ENCODE results near the gene CHST8. TPM values are rescaled to one million over a fixed set of nuclear protein-coding genes. Genes with fewer than 3 reads are reported as not detected.

CHST8 gene, protein sequence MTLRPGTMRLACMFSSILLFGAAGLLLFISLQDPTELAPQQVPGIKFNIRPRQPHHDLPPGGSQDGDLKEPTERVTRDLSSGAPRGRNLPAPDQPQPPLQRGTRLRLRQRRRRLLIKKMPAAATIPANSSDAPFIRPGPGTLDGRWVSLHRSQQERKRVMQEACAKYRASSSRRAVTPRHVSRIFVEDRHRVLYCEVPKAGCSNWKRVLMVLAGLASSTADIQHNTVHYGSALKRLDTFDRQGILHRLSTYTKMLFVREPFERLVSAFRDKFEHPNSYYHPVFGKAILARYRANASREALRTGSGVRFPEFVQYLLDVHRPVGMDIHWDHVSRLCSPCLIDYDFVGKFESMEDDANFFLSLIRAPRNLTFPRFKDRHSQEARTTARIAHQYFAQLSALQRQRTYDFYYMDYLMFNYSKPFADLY
- total RNA-seq = not detected in 2 replicates

DNA sequence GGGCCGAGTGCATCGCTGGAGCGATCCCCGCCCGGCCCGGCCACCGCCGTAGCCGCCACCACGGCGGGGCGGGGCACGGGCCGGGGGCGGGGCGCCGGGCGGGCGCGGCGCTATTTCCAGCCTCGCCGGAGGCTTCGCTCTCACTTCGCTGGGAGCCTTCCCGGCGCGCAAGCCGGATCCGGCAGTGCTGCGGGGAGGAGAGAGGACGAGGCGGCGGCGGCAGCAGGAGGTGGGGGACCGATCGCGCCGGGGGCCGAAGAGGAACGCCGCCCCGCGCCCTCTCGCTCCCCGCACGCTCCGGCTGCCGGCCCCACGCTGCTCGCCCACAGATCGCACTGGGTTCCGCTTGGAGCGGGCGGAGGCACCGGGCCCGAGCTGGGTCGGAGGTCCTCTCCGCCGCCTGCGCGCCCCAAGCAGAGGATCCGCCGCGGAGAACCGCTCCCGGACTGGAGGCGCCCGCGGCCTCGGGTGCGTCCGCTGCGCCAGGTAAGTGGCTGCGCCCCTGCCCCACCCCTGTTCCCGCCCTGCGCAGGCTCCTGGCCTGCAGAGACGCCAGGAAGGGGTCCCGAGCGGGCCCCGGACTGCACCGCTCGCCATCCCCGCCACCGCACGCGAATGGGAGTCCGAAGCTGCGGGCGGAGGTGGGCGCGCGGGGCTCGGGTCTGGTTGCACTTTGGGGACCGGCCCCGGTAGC is at the start of gene CHST8:
Gene CHST8, plus strand, starts transcription at position 143 of the 694 bp plus-strand sequence. CDS start 67,309 bp downstream, outside the sequence.
- H3K27me3 Mint-ChIP-seq (ENCODE audit: insufficient read depth) = peaks cover 35% of the 10 kb centered on the region

DNA sequence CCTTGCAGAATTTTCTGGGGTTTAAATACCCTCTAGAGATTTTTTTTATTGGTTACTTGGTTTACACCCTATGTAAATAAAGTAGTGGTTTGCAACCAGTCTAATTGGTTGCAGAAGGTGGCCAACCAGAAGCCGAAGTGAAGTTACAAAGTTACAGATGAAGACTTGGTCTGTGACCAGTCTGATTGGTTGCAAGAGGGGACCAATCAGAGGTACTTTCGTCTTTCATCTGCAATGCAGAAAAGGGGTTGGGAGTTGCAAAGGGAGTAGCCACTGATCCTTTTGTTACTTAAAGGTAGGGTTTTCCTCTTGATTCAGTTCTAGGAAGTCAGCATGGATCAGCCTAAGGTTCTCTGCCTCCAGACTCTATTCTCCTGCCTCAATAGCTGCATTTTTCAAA is 48.8 kb upstream of the CHST8 start:
- H3K9me3 Mint-ChIP-seq = peaks cover 17% of the 10 kb centered on the region
- intact Hi-C loops (cut with micrococcal nuclease) = no loop called here
- no peak overlapping the region for H3K4me3 Mint-ChIP-seq
- H3K27me3 Mint-ChIP-seq (ENCODE audit: insufficient read depth) = no peaks in the 10 kb centered on the region
- H3K36me3 Mint-ChIP-seq (ENCODE audit: low read depth) = no peaks in the 10 kb centered on the region
- no peak for DNase-seq (ENCODE audit: low spot score)
- H3K27ac Mint-ChIP-seq = no peak overlapping the region
- H3K4me1 Mint-ChIP-seq (ENCODE audit: low read depth) = no peaks in the 10 kb centered on the region

More for the DNA sequence above, at the start of gene CHST8:
- no peaks in the 10 kb centered on the region for H3K9me3 Mint-ChIP-seq
- H3K36me3 Mint-ChIP-seq (ENCODE audit: low read depth) = no peaks in the 10 kb centered on the region
- no peak for DNase-seq (ENCODE audit: low spot score)
- intact Hi-C loops (cut with micrococcal nuclease) = no loop called here
- no peaks in the 10 kb centered on the region for H3K4me1 Mint-ChIP-seq (ENCODE audit: low read depth)
- H3K4me3 Mint-ChIP-seq = no peak within 1 kb of the TSS
- no peak within 1 kb of the TSS for H3K27ac Mint-ChIP-seq

DNA sequence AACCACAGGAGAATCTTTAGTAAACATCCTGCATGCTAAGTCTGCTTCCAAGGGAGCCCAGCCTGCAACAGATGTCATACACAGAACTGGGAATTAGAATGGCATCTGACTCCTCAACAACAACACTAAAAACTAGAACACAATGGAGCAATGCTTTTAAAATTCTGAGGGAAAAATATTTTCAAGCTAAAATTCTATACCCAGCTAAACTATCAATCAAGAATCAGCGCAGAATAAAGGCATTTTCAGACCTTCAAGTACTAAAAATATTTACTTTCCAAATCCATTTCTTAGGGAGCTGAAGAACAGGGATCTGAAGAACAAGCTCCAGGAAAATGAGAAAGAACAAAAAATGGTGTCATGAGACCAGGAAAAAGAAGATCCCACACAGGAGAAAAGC is 46.9 kb upstream of the CHST8 start:
- Mint-ChIP-seq H3K36me3 (ENCODE audit: low read depth) (no peaks in the 10 kb centered on the region), H3K27ac (no peak overlapping the region), H3K9me3 (peaks cover 17% of the 10 kb centered on the region), H3K27me3 (ENCODE audit: insufficient read depth) (no peaks in the 10 kb centered on the region), H3K4me3 (no peak overlapping the region), H3K4me1 (ENCODE audit: low read depth) (no peaks in the 10 kb centered on the region)
- no peak for DNase-seq (ENCODE audit: low spot score)
- intact Hi-C loops (cut with micrococcal nuclease) = no loop called here

DNA sequence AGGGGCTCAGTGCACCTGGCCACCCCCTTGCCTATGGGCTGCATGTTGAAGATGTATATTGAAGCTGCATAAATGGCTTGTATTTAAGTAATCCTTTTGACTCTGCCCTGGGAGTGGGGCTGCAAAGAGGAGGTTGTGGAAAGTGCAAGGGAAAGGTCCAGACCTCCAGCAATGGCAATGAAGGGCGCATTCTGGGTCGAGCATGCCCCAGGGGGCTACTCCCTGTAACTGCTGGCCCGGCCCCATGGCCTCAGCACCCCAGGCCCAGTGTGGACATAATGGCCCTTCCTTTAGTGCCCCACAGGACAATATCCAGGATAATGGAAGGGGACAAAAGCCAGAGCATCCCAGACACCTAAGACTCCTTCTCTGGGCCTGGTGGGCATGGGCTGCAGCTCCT is 43.1 kb upstream of the CHST8 start:
- DNase-seq (ENCODE audit: low spot score) = no peak
- H3K27me3 Mint-ChIP-seq (ENCODE audit: insufficient read depth) = peaks cover 1% of the 10 kb centered on the region
- H3K9me3 Mint-ChIP-seq = peaks cover 17% of the 10 kb centered on the region
- H3K36me3 Mint-ChIP-seq (ENCODE audit: low read depth) = no peaks in the 10 kb centered on the region
- intact Hi-C loops (cut with micrococcal nuclease) = no loop called here
- no peak overlapping the region for H3K27ac Mint-ChIP-seq
- H3K4me3 Mint-ChIP-seq = no peak overlapping the region
- H3K4me1 Mint-ChIP-seq (ENCODE audit: low read depth) = no peaks in the 10 kb centered on the region

DNA sequence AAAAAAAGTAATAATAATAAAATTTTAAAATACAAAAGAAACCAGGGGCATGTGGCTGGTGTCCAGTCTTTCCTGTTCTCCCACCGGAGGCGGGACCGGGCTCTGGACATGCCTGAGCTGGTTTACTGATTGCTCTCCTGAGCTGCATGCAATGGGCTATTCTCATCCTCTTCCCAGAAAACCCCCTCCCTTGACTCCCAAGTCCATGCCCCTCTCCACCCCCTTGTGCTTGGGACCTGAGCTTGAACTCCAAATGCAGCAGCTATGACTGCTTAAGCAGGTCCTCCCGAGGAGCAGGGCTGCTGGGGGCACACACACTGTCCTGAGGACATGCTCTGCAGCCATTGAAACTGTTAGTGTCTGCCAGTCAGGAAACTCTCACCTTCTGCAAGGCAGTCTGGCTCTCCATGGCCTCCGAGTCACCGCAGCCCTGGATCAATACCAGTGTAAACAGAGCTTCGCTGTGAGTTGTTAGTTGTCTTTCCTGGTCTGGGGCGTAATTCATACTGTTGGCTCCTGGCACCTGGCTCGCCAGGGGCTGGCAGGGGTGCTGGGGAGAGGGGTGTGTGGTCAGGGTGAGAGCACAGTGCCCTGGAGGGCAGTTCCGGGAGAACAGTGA is 41.6 kb upstream of the CHST8 start:
- no peaks in the 10 kb centered on the region for H3K36me3 Mint-ChIP-seq (ENCODE audit: low read depth)

DNA sequence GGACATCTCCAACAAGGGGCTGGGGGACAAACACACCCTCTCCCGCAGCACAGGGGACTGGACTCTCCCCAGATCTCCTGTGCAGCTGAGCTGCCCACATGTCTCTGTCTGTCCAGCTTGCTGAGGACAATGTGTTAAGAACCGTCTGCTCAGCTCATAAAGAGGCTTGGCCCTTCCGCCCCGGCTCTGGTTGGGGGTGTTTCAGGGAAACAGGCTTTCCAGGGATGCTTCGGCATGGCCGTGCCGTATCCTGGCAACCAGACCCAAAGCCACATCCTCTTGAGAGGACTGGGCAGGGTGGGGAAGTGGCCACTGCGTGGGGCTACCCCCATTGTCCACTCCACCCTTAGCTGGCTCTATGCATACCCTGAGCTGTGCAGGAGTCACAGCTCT is 41.1 kb upstream of the CHST8 start:
- Mint-ChIP-seq H3K9me3 (peaks cover 3% of the 10 kb centered on the region), H3K4me3 (no peak overlapping the region), H3K36me3 (ENCODE audit: low read depth) (no peaks in the 10 kb centered on the region), H3K27ac (no peak overlapping the region), H3K27me3 (ENCODE audit: insufficient read depth) (peaks cover 1% of the 10 kb centered on the region), H3K4me1 (ENCODE audit: low read depth) (no peaks in the 10 kb centered on the region)
- intact Hi-C loops (cut with micrococcal nuclease) = no loop called here
- no peak for DNase-seq (ENCODE audit: low spot score)

More for the DNA sequence above, 41.6 kb upstream of the CHST8 start:
- no peak for DNase-seq (ENCODE audit: low spot score)
- peaks cover 1% of the 10 kb centered on the region for H3K27me3 Mint-ChIP-seq (ENCODE audit: insufficient read depth)
- intact Hi-C loops (cut with micrococcal nuclease) = no loop called here
- peaks cover 3% of the 10 kb centered on the region for H3K9me3 Mint-ChIP-seq
- no peak overlapping the region for H3K27ac Mint-ChIP-seq
- H3K4me3 Mint-ChIP-seq = no peak overlapping the region
- no peaks in the 10 kb centered on the region for H3K4me1 Mint-ChIP-seq (ENCODE audit: low read depth)

DNA sequence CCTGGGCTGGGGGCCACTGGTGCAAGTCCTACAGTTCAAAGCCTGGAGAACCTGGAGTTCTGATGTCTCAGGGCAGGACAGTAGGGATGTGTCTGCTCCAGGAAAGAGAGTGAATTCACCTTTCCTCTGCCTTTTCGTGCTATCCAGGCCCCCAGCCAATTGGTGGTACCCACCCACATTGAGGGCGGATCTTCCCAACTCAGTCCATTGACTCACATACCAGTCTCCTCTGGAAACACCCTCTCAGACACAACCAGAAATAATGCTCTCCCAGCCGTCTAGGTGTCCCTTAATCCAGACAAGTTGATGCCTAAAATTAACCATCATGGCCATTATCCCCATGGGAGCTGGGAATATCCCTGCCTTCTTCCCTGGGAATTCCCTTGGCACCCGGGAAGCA is 38.8 kb upstream of the CHST8 start:
- Mint-ChIP-seq H3K27me3 (ENCODE audit: insufficient read depth) (peaks cover 1% of the 10 kb centered on the region), H3K4me1 (ENCODE audit: low read depth) (no peaks in the 10 kb centered on the region), H3K36me3 (ENCODE audit: low read depth) (no peaks in the 10 kb centered on the region), H3K27ac (no peak overlapping the region), H3K4me3 (no peak overlapping the region), H3K9me3 (peaks cover 7% of the 10 kb centered on the region)
- intact Hi-C loops (cut with micrococcal nuclease) = no loop called here
- DNase-seq (ENCODE audit: low spot score) = no peak

DNA sequence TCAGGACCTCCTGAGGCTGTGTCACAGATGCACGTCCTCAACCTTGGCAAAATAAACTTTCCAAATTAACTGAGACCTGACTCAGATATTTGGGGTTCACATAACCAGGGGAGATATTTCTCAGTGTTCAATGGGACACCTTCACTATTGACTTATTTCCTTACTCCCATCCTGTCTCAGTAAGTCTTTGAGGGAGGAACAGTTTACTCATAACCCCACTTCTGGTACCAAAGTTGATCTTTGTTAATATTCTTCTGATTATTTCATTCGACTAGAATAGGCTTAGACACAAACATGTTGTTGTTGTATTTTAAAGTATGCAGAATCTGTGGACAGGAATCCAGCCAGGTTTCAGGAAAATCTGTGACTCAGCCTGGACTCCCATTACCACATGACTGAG is 34.6 kb upstream of the CHST8 start:
- no peaks in the 10 kb centered on the region for H3K36me3 Mint-ChIP-seq (ENCODE audit: low read depth)
- DNase-seq (ENCODE audit: low spot score) = no peak
- no peak overlapping the region for H3K4me3 Mint-ChIP-seq
- intact Hi-C loops (cut with micrococcal nuclease) = no loop called here
- H3K27me3 Mint-ChIP-seq (ENCODE audit: insufficient read depth) = no peaks in the 10 kb centered on the region
- no peak overlapping the region for H3K27ac Mint-ChIP-seq
- H3K9me3 Mint-ChIP-seq = peaks cover 14% of the 10 kb centered on the region
- H3K4me1 Mint-ChIP-seq (ENCODE audit: low read depth) = no peaks in the 10 kb centered on the region

DNA sequence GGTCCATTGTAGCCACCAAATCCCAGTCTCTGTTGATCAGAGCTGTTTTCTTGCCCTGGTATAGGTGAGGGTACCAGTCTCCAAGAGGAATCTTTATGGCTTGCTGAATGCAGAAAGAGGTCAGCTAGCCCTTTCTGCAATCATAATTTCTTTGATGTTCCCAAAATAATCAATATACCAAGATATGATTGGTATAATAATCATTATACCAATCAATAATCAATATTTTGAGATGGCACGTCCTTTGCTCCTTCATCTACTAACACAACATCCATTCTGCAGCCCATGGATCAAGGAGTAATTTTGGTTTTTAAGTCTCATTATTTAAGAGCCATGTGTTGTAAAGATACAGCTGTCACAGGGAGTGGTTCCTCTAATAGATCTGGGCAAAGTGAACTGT is 31.5 kb upstream of the CHST8 start:
- no peaks in the 10 kb centered on the region for H3K4me1 Mint-ChIP-seq (ENCODE audit: low read depth)
- H3K4me3 Mint-ChIP-seq = no peak overlapping the region
- no peaks in the 10 kb centered on the region for H3K27me3 Mint-ChIP-seq (ENCODE audit: insufficient read depth)
- no peaks in the 10 kb centered on the region for H3K36me3 Mint-ChIP-seq (ENCODE audit: low read depth)
- intact Hi-C loops (cut with micrococcal nuclease) = no loop called here
- no peak overlapping the region for H3K27ac Mint-ChIP-seq
- peaks cover 14% of the 10 kb centered on the region for H3K9me3 Mint-ChIP-seq
- DNase-seq (ENCODE audit: low spot score) = no peak

DNA sequence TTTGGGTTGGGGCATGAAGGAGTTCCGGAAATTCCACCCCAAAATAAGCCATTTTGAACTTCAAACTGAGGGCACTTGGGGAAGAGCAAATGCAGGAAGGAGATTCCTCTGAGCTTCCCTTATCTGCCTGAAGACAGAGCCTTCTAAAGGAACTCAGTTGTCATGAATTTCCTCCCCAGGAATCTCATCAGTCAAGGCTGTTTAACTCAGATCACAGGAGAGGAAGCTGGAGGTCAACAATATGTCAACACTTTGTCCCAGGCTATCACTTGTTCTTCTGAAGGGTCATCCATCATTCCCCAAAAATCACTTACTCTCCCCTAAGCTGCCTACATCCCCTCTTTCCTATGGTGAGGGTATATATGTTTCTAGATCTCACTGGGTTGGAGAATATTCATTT is 26.0 kb upstream of the CHST8 start:
- no peaks in the 10 kb centered on the region for H3K4me1 Mint-ChIP-seq (ENCODE audit: low read depth)
- no peak for DNase-seq (ENCODE audit: low spot score)
- intact Hi-C loops (cut with micrococcal nuclease) = no loop called here

DNA sequence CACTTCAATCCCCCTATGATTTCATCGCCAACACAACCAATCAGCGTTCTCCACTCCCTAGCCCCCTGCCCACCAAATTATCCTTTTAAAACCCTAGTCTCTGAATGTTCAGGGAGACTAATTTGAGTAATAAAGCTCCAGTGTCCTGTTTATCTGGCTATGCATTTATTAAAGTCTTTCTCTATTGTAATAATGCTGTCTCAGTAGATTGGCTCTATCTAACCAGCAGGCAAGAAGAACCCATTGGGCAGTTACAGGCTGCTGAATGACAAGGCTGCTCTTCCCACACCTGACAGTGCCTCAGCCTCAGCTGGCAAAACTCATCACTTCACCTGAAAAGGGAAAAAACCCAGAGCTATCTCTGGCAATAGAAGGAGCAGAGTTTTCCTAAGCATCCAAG is 20.2 kb upstream of the CHST8 start:
- Mint-ChIP-seq H3K27me3 (ENCODE audit: insufficient read depth) (no peaks in the 10 kb centered on the region), H3K4me1 (ENCODE audit: low read depth) (no peaks in the 10 kb centered on the region), H3K27ac (no peak overlapping the region), H3K4me3 (no peak overlapping the region), H3K9me3 (peaks cover 26% of the 10 kb centered on the region), H3K36me3 (ENCODE audit: low read depth) (no peaks in the 10 kb centered on the region)
- DNase-seq (ENCODE audit: low spot score) = no peak
- intact Hi-C loops (cut with micrococcal nuclease) = no loop called here

More for the DNA sequence above, 26.0 kb upstream of the CHST8 start:
- no peak overlapping the region for H3K4me3 Mint-ChIP-seq
- peaks cover 5% of the 10 kb centered on the region for H3K9me3 Mint-ChIP-seq
- H3K27ac Mint-ChIP-seq = no peak overlapping the region
- no peaks in the 10 kb centered on the region for H3K36me3 Mint-ChIP-seq (ENCODE audit: low read depth)
- H3K27me3 Mint-ChIP-seq (ENCODE audit: insufficient read depth) = no peaks in the 10 kb centered on the region

DNA sequence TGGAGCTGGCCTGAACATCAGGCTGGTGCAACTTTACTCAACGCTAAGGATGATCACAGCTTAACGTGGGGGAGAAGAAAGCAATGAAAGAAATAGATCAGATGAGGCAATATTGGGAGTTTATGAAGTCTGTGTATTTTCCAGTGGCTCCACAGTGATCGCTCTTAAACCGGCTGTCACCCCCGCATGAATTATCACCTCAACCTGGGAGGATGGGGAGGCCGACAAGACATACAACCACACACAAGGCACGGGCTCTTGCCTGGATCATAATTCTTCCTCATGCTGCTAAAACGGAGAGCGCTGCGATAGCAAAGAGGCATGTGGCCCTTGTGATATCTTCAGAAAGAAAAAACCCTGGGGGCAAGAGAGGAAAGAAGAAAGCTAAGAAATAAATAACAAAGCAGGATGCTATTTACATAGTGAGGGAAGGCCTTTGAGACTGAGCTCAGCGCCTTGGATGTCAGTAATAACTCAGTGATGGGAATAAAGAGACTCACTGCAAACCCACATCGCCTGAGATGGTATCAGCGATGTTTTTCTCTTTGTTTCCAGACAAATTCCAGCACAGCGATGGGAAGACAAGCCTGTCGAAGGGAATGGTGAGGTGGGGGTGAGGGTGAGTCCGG is 19.1 kb upstream of the CHST8 start:
- Mint-ChIP-seq H3K36me3 (ENCODE audit: low read depth) (no peaks in the 10 kb centered on the region), H3K27me3 (ENCODE audit: insufficient read depth) (peaks cover 1% of the 10 kb centered on the region), H3K4me3 (no peak overlapping the region), H3K27ac (no peak overlapping the region), H3K9me3 (peaks cover 26% of the 10 kb centered on the region), H3K4me1 (ENCODE audit: low read depth) (no peaks in the 10 kb centered on the region)
- intact Hi-C loops (cut with micrococcal nuclease) = no loop called here
- DNase-seq (ENCODE audit: low spot score) = no peak

DNA sequence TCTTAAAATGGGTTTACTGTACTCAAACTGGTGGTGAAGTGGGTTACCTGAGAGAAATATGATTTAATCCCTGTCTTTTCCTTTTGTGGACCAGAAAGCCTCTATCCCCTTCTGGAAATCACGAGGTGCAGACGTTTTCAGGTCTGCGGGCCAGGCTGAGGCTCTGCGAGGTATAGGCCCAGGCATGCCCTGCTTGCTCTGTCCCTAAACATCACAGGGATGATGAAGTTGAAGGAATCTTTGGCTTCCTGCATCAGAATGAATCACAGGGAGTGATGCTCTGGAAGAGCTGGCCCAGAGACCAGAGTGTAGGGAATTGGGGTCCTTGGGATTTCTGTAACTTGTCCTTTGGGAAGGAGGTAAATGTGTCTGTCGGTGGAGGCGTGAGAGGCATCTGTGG is 18.4 kb upstream of the CHST8 start:
- peaks cover 1% of the 10 kb centered on the region for H3K27me3 Mint-ChIP-seq (ENCODE audit: insufficient read depth)
- H3K27ac Mint-ChIP-seq = no peak overlapping the region
- no peak overlapping the region for H3K4me3 Mint-ChIP-seq
- no peak for DNase-seq (ENCODE audit: low spot score)
- intact Hi-C loops (cut with micrococcal nuclease) = no loop called here
- H3K9me3 Mint-ChIP-seq = peaks cover 26% of the 10 kb centered on the region
- H3K36me3 Mint-ChIP-seq (ENCODE audit: low read depth) = no peaks in the 10 kb centered on the region
- no peaks in the 10 kb centered on the region for H3K4me1 Mint-ChIP-seq (ENCODE audit: low read depth)
